T-helper 17 cell (primary cell): ENCODE data around the gene AP2A2. TPM values are rescaled to one million over a fixed set of nuclear protein-coding genes. Genes with fewer than 3 reads are reported as not detected.

Source experiments
- ATAC-seq: fragments of 150-1000 bp; cut with Tn5 transposase; 2 replicates; pipeline ENCODE4 v1.10.0; 2021; ENCODE audit warnings: mild to moderate bottlenecking, moderate library complexity
- DNase-seq, 3 donors: peaks; one replicate each; pipeline versions ENCODE4 v3.0.0 to v3.0.0-alpha.2; 2020 to 2021
- H3K9me3 ChIP-seq: one replicate; pipeline ENCODE4 v1.7.0; 2013; ENCODE audit warnings: low read length, mild to moderate bottlenecking; ENCODE audit not compliant: control insufficient read depth, poor library complexity, severe bottlenecking
- H3K27ac Mint-ChIP-seq: one replicate; pipeline ENCODE4 v1.8.0; 2022; ENCODE audit warnings: mild to moderate bottlenecking, moderate library complexity, mixed read lengths
- H3K27me3 Mint-ChIP-seq: one replicate; pipeline ENCODE4 v1.8.0; 2022; ENCODE audit warnings: mixed read lengths
- H3K36me3 Mint-ChIP-seq: one replicate; pipeline ENCODE4 v1.8.0; 2022; ENCODE audit warnings: low read depth, mixed read lengths
- H3K4me1 Mint-ChIP-seq: one replicate; pipeline ENCODE4 v1.8.0; 2022; ENCODE audit warnings: mild to moderate bottlenecking, mixed read lengths
- H3K4me3 Mint-ChIP-seq: one replicate; pipeline ENCODE4 v1.8.0; 2022; ENCODE audit warnings: mild to moderate bottlenecking, moderate library complexity, mixed read lengths
- total RNA-seq, 4 donors: library from RNA in 2 of 4; stranded (reverse) in 2 of 4; gene quantifications; one replicate each; pipeline ENCODE4 v1.2.3 and lab custom pipeline; 2022 to 2026

Gene AP2A2
- total RNA-seq, 2 donors from 2014 or later, result 71.1 to 74.0 TPM

DNA sequence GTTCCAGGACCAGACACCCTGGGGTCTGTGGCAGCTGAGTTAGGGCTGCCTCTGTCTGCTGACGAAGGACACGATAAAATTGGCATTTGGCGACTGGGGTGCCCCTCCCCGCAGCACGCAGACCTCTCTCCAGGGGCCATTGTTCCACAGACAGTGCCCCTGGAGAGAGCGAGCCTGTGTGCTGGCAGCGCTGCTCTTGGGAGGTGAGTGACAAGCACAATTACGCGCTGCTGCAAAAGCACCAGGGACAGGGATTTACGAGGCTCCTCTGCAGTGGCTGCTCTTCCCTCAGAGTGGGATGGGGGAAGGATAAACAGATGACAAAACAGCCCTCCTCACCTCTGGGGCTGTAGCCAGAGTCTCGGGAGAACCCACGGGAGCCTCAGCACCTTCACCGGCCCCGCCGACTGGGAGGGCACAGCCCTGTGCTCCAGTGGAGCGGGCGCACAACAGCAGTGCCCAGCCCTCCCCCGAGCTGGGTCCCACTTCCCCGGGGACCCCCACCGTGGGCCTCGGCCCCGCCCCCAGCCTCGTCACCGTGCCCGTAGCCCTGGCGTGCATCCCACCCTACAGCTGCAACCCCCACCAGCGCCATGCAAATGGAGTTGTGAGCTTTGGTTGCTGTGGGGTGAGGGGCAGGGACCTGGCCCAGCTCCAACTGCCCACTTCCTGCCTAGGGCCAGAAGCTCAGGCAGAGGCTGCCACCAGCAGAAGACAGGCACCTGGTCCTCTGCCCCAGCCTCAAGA lies 34.7 kb upstream of the AP2A2 start:
- H3K4me1 Mint-ChIP-seq, result peaks cover 9% of the 10 kb centered on the region
- DNase-seq (no peak), ATAC-seq (no peak)
- no peak overlapping the region for H3K4me3 Mint-ChIP-seq
- no peaks in the 10 kb centered on the region for H3K9me3 ChIP-seq
- no peaks in the 10 kb centered on the region for H3K27me3 Mint-ChIP-seq
- H3K27ac Mint-ChIP-seq, result no peak overlapping the region
- H3K36me3 Mint-ChIP-seq, result peaks cover 3% of the 10 kb centered on the region

- peaks cover 3% of the 10 kb centered on the region for H3K4me1 Mint-ChIP-seq
- no peaks in the 10 kb centered on the region for H3K36me3 Mint-ChIP-seq
- H3K4me3 Mint-ChIP-seq, result no peak overlapping the region
- H3K9me3 ChIP-seq, result no peaks in the 10 kb centered on the region
- H3K27ac Mint-ChIP-seq, result no peak overlapping the region
- DNase-seq (no peak), ATAC-seq (no peak)
- H3K27me3 Mint-ChIP-seq, result no peaks in the 10 kb centered on the region
Observed at GRCh38 chr11:893008-893654, 32.5 kb upstream of the AP2A2 start.

- Mint-ChIP-seq H3K4me1 (no peaks in the 10 kb centered on the region), H3K4me3 (no peak overlapping the region), H3K36me3 (no peaks in the 10 kb centered on the region), H3K27ac (no peak overlapping the region), H3K27me3 (no peaks in the 10 kb centered on the region)
- H3K9me3 ChIP-seq, result no peaks in the 10 kb centered on the region
- no peak for DNase-seq
- no peak for ATAC-seq
Observed at GRCh38 chr11:894575-895201, 31.0 kb upstream of the AP2A2 start.

DNA sequence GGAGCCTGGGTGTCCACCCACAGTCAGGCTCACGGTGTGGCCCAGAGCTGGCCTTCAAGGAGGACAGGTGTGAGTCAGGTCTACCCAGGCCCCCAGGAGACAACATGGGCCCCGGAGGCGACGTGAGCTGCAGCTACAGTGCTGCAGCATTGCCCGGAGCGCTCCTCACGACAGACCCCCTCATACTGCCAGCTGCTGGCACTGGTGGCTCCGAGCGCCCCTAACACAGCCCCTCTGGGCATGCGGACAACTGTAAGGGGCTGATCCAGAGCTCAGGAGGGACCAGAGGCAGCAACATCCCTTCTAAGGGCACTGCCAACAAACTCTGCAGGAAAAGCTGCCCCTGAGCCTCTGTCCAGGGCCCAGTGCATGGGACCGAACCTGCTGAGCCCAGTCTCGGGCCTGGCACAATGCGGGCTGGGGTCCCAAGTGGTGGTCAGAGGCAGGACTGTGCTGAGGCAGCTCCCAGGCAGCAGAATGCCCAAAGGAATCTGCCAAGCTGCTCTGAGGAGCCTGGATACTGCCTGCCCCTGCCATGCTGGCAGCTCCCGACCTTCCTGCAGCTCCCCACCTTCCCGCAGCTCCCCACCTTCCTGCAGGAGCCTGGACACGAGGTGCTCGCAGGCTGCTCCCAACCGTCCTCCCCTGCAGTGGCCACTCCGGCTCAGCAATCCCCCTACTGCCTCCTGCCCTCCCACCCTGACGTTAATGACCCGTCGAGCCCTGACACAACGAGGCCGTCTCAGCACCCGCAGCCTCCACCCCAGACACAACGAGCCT lies 30.1 kb upstream of the AP2A2 start:
- Mint-ChIP-seq H3K27ac (no peak overlapping the region), H3K36me3 (peaks cover 2% of the 10 kb centered on the region), H3K4me3 (no peak overlapping the region), H3K27me3 (no peaks in the 10 kb centered on the region), H3K4me1 (no peaks in the 10 kb centered on the region)
- DNase-seq (no peak), ATAC-seq (no peak)
- H3K9me3 ChIP-seq, result no peaks in the 10 kb centered on the region

DNA sequence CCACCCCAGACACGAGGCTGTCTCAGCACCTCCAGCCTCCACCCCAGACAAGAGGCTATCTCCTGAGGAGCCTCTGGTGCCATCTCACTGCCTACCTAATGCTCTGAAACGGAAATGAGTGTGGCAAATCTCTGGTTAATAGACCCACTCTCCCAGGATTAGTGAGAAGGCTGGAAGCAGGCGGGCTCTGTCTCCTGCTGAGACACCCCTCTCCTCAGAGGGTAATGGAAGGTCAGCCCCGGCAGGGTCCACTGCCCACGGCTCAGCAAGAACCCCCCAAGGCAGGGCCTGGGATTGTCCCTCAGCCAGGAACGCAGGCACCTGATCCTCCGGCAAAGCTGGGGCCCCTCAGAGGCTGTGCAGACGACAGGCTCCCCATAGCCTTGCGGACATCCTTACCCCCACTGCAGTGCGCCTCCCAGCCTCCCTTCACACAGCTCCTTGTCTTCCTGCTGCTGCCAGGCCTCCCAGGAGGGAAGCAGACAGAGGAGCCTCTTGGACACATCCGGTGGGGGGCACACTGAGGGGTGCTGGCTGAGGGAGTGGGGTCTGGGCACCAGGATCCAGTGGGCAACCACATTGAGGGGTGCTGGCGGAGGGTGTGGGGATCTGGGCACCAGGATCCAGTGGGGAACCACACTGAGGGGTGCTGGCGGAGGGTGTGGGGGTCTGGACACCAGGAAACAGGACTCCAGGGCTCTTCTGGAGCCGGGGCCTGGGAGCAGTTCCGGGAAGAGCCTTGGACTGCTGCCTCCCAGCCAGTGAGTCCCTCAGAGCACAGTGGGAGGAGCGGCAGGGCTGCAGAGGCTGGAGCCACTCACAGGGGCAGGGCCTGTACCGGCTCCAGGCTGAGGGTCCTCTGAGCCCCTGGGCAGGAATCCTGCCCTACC lies 28.2 kb upstream of the AP2A2 start:
- Mint-ChIP-seq H3K27me3 (no peaks in the 10 kb centered on the region), H3K36me3 (peaks cover 6% of the 10 kb centered on the region), H3K4me1 (peaks cover 3% of the 10 kb centered on the region), H3K4me3 (no peak overlapping the region), H3K27ac (no peak overlapping the region)
- no peaks in the 10 kb centered on the region for H3K9me3 ChIP-seq
- no peak for ATAC-seq
- DNase-seq, result no peak

GRCh38 chr11:898143-898511 lies 27.5 kb upstream of the AP2A2 start:
- no peak overlapping the region for H3K4me3 Mint-ChIP-seq
- no peaks in the 10 kb centered on the region for H3K27me3 Mint-ChIP-seq
- DNase-seq, result no peak
- no peak overlapping the region for H3K27ac Mint-ChIP-seq
- H3K36me3 Mint-ChIP-seq, result peaks cover 6% of the 10 kb centered on the region
- H3K4me1 Mint-ChIP-seq, result peaks cover 3% of the 10 kb centered on the region
- H3K9me3 ChIP-seq, result no peaks in the 10 kb centered on the region
- no peak for ATAC-seq

DNA sequence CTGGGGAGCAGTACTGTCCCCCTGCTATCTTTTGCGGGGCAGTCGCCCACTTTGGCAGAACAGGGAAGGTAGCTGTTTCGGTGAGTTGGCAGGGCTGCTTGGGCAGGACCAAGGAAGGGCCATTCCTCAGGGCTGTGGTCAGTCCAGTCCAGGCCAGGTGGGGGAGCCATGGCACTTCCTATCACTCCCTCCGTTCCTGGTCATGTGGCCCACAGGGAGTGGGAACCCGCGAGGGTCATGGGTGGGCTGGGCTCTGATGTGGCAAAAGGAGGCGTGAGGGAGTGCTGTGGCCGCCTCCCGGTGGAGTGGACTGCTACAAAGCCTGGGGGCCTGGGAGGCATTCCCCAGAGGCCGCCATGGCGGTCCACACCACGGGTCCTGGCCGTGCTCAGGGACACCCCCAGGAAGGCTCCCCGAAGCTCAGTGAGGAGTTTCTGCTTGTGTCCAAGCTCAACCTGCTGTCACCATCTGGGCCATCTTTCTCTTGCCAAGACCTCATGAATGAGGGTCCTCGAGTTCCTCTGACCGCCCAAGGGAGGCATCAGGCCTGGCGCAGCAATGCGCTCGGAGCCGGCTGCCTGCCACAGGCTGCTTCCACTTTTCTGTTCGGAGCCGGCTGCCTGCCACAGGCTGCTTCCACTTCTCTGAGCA lies 27.0 kb upstream of the AP2A2 start:
- DNase-seq (no peak), ATAC-seq (no peak)
- no peak overlapping the region for H3K4me3 Mint-ChIP-seq
- H3K27ac Mint-ChIP-seq, result no peak overlapping the region
- H3K36me3 Mint-ChIP-seq, result peaks cover 6% of the 10 kb centered on the region
- H3K4me1 Mint-ChIP-seq, result peaks cover 3% of the 10 kb centered on the region
- no peaks in the 10 kb centered on the region for H3K9me3 ChIP-seq
- no peaks in the 10 kb centered on the region for H3K27me3 Mint-ChIP-seq

GRCh38 chr11:899724-900123 lies 25.9 kb upstream of the AP2A2 start:
- H3K36me3 Mint-ChIP-seq, result peaks cover 6% of the 10 kb centered on the region
- no peaks in the 10 kb centered on the region for H3K27me3 Mint-ChIP-seq
- H3K4me3 Mint-ChIP-seq, result no peak overlapping the region
- ATAC-seq (no peak), DNase-seq (no peak)
- no peaks in the 10 kb centered on the region for H3K9me3 ChIP-seq
- no peak overlapping the region for H3K27ac Mint-ChIP-seq
- H3K4me1 Mint-ChIP-seq, result peaks cover 3% of the 10 kb centered on the region

- no peaks in the 10 kb centered on the region for H3K9me3 ChIP-seq
- H3K36me3 Mint-ChIP-seq, result peaks cover 6% of the 10 kb centered on the region
- no peak for ATAC-seq
- no peaks in the 10 kb centered on the region for H3K27me3 Mint-ChIP-seq
- no peak overlapping the region for H3K4me3 Mint-ChIP-seq
- DNase-seq, result no peak
- H3K4me1 Mint-ChIP-seq, result peaks cover 3% of the 10 kb centered on the region
- H3K27ac Mint-ChIP-seq, result no peak overlapping the region
Observed at GRCh38 chr11:900545-900944, 25.1 kb upstream of the AP2A2 start.

- no peak overlapping the region for H3K27ac Mint-ChIP-seq
- peaks cover 3% of the 10 kb centered on the region for H3K4me1 Mint-ChIP-seq
- no peaks in the 10 kb centered on the region for H3K9me3 ChIP-seq
- no peaks in the 10 kb centered on the region for H3K27me3 Mint-ChIP-seq
- H3K36me3 Mint-ChIP-seq, result peaks cover 6% of the 10 kb centered on the region
- H3K4me3 Mint-ChIP-seq, result no peak overlapping the region
- DNase-seq, result no peak
- ATAC-seq, result no peak
Observed at GRCh38 chr11:901452-902061, 24.1 kb upstream of the AP2A2 start.

DNA sequence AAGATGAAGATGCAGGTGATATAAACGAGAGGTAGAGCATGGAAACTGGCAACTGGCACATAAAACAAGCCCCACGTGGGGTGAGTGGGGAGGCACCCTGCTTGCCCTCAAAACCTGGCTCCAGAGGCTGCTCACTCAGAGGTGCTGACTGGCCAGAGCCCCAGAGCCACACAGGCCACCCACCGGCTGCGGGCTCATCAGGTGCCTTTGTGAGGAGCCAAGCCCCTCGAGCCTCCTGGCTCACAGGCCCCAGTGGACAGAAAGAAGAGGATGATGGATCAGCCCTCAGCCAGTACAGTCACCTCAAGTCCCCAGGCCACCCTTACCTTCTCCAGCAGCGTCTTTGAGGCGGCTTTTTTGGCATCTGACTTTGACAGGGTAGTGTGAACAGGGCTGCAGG lies 21.3 kb upstream of the AP2A2 start:
- no peak for ATAC-seq
- DNase-seq, result no peak
- no peak overlapping the region for H3K27ac Mint-ChIP-seq
- no peaks in the 10 kb centered on the region for H3K27me3 Mint-ChIP-seq
- H3K4me3 Mint-ChIP-seq, result no peak overlapping the region
- H3K9me3 ChIP-seq, result no peaks in the 10 kb centered on the region
- peaks cover 13% of the 10 kb centered on the region for H3K4me1 Mint-ChIP-seq
- peaks cover 6% of the 10 kb centered on the region for H3K36me3 Mint-ChIP-seq

DNA sequence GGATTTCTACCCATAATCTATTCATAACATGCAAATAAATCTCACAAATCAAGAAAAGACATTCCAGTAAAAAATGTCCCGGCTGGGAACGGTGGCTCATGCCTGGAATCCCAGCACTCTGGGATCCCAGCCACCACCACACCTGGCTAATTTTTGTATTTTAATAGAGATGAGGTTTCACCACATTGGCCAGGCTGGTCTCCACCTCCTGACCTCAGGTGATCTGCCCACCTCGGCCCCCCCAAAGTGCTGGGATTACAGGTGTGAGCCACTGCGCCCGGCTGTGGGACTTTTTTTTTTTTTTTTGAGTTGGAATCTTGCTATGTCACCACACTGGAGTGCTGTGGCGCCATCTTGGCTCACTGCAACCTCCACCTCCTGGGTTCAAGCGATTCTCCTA lies 19.7 kb upstream of the AP2A2 start:
- ATAC-seq (no peak), DNase-seq (no peak)
- H3K4me3 Mint-ChIP-seq, result no peak overlapping the region
- no peaks in the 10 kb centered on the region for H3K9me3 ChIP-seq
- H3K27me3 Mint-ChIP-seq, result no peaks in the 10 kb centered on the region
- peaks cover 13% of the 10 kb centered on the region for H3K4me1 Mint-ChIP-seq
- no peak overlapping the region for H3K27ac Mint-ChIP-seq
- peaks cover 4% of the 10 kb centered on the region for H3K36me3 Mint-ChIP-seq
